HG02623 (cell line): ENCODE measurements around the gene GGN.

ENCODE experiments used
- ATAC-seq: cut with Tn5 transposase; IDR thresholded peaks from one replicate; pipeline ENCODE4 v1.9.1; 2021; ENCODE audit warnings: moderate library complexity; ENCODE audit not compliant: unreplicated experiment

Gene GGN

DNA sequence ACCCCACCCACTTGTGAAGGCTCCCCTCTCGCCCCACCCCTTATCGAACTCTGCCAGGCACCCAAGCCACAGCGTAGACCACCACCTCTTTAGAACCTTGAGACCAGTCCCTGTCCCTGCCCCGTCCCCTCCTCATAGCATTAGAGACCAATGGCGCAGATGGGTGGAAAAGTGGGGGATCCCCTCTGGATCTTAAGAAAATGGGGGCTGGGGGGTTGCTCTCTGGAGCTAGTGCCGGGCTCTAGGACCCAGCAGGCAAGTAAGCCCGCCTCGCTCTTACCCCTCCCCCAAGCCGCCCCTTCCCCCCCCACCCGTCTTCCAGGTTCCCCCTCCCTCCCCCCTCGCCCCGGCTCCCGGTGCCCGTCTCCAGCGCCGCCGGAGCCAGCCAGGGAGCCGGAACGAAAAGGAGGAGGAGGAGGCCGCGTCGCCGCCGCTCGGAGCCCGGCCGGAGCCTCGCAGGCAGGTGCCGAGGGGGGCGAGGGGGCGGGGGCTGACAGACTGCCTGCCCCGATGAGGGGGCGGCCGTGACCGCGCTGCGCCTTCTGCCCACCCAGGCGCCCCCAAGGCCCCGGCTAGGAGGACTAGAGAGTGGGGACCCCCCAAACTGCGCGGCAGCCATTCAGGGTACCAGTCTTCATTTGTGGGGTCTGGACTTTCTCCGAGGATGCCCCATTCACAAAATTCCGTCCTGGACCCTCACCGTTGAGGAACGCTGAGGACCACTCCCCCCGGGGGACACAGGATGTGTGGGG is 691 bp upstream of the GGN start, which contains the start of gene SPRED3:
Gene SPRED3 (plus strand): TSS at position 349 of the 752 bp plus-strand sequence. CDS start 1,606 bp downstream, outside the sequence.
- no peak for ATAC-seq

DNA sequence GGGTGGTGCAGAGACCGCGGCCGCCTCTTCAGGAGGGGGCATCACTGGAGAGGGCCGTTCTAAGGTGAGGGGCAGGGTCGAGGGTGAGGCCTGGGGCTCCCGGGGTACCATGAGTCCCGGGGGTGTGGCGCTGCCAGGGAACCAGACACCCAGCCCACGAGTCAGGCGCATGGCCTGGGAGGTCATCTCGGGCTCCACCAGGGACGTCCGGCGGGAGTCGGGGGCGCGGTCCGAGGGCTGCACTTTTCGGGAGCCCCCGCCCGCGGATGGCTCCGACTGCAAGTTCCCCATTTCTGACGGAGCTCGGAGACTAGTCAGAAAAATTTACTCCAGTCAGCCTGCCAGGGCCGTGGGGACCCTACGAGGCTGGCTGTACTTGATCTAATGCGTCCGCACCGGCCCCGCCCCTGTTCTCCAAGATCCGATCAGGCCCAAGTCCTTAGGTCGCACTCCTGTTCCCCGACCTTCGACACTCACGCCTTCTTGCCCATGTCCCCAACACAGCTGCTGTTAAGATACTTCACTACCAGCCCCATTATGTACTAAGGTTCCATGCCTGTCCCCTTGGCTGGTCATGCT is 774 bp downstream of the GGN start:
- ATAC-seq, result no peak

DNA sequence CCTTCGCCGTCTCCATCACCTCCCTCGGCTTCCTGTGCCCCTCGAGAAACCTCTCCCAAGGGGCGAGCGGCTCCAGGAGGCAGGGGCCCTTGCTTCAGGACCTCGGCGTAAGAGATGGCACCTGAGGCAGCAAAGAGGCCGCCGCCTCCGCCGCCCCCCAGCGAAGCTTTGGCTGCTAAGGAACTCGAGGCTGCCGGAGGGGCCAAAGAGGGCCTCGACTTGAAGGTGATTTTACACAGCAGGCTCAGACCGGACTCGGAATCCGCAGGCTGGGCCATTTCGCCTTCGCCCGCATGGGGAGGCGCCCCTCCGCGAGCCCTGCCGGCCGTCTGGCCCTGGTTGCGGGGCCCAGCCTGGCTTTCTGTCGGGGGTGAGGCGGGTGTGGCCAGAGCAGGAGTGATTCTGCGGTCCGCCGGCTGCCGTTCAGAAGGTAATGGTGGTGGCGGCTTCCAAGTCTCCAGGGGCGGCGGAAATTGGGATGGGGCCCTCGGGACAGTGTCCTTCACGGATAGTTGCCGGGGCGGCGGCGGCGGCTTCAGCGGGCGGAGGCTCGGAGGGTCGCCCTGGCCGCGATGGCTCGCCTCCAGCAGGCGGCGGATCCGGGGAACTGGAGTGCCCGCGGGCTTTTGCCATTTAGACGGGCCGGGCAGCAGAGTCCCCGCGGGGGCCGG is 1.4 kb downstream of the GGN start:
- ATAC-seq, result no peak

DNA sequence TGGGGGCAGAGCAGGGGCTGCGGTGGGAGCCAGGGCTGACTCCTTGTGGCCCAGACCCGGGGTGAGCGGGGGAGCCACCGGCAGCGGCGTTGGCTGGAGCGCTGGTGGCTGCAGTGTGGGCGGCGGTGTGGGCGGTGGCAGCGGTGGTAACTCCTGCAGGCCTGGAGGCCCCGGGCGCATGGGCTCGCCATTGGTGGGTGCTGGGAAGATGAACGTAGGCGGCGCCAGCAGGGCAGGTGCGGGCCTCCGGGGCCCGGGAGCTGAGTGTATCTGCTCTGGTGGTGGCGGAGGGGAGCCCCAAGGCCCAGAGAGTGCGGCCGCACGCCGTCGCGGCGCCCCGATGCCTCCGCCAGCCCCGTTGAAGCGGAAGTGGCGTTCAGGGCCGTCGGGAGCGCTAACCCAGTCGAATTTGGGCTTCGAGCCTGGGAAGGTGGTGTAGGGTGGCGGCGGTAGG is 2.0 kb downstream of the GGN start:
- no peak for ATAC-seq

DNA sequence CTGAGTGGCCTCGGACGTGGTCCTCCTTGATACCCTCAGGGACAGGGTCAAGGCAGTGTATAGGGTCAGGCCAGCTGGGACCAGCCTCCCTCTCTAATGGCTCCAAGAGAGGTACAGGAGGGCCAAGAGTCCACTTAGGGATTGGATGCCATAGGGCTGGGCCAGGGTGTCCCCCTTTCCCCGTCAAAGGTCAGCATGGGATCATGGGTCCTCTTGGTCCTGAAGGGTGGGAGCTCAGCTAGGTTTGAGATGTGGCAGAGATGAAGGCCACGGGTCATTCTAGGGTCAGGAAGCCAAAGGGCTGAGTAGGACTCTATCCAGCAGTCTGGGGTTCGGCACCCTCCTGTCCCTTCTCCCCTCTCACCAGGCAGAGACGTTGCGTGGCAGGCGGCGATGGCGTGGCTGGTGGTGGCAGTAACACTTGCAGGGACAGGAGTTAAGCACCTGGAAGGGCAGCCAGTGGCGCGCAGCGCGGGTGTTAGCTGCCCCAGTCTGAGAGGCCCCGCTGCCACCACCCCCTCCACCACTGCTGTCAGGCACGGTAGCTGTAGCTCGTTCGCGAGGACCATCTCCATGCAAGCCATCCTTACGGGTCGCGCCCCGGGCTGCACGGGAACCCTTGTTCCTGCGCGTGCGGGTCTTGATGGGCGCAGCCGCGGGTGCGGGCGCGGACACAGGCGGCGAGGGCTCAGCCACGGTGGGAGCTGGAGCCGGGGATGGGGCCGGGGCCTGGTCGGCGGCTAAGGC is 2.6 kb downstream of the GGN start:
- ATAC-seq, result no peak

DNA sequence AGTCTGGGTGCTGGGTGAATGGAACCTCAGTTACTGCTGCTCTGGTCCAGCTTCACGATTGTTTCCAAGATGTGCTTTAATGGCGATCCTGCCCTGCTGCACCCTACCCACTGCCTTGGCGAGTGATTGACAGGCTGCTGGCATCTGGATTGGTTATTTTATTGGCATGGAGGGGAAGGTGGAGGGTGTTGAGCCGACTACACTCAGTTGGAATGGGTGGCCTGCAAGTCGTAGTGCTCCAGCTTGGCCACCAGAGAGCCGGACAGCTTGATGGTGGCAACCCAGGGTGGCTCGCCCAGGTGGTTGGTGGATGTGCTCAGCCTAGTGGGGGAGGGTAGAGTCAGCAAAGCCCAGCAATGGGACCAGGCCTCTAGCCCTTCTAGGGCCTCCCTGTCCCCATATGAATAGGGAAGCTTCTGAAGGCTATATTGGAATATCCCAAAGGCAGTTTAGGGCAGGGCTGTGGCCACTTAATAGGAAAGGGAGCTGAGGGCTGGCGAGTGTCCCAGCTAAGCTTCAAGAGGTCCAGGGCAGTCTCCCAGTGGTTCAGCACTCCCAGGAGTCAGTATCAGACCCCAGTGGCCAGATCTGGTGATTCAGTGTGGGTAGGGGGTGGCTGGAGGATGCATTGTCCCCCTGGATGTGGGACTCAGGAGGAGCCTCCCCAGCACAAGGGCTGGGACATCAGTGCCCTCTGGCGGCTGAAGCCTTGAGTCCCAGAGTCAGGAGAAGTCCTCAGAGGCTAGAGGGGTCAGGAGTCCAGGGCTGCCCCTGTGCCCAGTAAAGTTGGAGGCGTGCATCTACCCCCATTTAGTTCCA is 3.4 kb downstream of the GGN start:
- no peak for ATAC-seq

DNA sequence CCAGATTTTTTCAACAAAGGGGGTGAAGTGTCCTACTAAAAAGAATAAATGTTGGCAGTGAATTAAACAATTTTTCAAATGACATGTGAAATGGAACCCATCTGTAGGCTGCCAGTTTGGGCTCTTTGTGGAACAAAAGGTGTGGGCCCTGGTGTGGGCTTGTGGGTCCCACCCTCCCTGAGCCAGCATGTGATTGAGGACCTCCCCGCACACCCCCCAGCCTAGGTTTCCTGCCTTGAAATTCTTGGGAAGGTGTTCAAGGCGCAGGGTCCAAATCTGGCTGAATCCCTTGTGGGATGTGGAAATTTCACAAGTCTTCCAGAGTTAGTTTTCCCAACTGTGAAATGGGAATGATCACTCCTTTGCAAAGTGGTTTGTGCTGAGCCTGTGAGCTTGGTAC is 4.1 kb downstream of the GGN start:
- ATAC-seq, result no peak

DNA sequence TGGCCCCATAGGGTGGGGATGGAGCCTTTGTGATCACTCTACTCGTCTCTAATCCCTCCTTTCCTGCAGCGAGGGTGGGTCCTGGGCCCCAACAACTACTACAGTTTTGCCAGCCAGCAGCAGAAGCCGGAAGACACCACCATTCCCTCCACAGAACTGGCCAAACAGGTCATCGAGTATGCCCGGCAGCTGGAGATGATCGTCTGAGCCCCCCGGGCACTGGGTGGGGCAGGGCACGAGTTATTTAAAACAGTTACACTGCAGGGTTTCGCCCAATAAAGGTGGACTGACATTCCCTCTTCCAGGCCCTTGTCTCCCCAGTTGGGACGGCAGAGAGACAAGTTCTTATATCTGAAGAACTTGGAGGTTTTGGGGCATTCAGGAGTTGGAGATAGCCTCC is 4.7 kb downstream of the GGN start:
- ATAC-seq, result no peak

DNA sequence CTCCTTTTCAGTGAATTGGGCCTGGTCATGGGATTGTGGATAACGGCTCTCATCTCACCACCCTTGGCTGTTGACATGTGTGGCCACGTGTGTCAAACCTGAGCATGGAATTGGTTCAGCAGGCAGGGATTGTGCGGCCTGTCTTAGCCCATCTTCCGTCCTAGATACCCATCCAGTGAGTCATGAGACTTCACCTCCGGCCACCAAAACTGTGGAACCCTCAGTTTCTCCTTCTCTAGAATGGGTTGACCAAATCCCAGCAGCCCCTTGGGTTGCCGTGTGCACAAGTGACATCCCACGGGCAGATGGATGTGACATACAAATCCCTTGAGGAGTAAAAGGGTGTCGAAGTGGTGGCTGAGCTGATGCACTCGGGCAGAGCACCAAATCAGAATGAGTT is 6.7 kb downstream of the GGN start:
- no peak for ATAC-seq

DNA sequence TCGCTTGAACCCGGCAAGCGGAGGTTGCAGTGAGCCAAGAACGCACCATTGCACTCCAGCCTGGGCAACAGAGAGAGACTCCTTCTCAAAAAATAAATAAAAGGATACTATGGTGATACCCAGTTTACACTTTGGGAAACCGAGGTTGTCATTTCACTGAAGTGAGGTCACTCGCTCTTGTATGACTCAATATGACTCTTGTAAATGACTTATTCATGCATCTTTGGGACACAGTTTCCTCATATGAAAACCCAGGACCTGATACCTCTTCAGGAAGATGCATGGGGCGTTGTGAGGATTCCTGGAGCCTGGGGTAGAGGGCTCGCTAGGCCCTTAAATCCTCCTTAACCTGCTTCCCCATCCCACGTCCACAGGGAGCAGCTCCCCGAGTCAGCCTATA is 9.0 kb downstream of the GGN start:
- ATAC-seq, result no peak

DNA sequence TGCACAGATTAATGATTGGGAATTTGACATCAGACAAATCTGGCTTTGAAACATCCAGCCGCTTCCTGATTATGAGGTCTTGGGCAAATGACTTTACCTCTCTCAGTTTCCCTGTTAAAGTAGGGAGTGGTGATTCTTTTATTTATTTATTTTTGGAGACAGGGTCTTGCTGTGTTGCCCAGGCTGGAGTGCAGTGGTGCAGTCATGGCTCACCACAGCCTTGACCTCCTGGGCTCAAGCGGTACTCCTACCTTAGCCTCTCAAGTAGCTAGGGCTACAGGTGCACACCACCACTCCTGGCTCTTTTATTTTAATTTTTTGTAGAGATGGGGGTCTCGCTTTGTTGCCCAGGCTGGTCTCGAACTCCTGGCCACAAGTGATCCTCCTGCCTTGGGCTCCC is 10.8 kb downstream of the GGN start:
- ATAC-seq, result no peak

DNA sequence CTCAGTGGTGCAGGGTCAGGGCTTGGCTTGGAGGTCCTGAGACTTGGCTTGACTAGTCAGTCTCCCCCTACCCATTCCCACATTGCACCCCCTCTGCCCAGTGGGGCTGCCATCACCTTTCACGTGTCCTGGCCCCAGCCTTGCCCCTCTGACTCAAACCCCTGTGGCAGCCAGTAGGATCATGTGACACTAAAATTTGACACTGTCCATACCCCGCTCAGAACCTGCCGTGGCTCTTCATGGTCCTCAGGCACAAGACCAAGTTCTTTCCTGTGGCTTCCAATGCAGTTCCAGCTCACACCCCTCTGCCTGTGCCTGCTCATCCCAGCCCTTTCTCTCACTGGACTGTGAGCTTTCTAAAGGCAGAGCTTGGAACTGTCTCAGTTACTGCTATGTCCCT is 11.3 kb downstream of the GGN start:
- no peak for ATAC-seq

DNA sequence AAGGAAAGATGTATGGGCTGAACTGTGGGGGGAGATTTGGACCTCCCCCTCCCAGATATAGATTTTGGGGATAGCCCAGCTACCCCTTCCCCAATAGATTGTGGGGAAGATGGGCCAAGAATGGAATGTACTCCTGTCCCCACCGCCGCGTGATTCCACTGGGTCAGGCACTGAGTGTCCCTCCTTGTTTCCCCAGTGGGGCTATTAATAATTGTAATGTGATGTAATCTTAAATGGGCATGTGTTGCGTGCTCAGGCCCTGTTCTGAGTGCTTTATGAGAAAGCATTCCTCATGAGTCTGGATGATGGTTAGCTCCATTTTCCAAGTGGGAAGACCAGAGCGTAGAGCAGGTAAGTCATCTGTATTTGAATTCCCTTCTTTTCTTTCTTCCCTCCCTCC is 12.1 kb downstream of the GGN start:
- no peak for ATAC-seq

DNA sequence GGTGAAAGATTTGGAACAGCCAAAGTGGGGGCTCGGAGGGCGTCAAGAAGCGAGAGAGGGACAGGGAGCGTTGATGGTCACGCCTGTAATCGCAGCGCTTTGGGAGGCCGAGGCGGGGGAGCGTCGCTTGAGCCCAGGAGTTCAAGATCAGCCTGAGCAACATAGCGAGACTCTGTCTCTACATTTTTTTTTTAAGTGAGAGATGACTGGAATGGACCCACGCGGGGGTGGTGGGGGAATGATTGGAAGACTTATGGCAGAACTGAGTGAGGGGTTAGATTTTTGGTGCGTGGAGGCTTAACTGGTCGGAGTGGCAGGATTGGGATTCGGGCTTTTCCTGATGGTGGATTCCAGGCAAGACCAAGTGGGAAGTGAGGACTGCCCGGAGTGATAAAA is 12.7 kb downstream of the GGN start:
- no peak for ATAC-seq

DNA sequence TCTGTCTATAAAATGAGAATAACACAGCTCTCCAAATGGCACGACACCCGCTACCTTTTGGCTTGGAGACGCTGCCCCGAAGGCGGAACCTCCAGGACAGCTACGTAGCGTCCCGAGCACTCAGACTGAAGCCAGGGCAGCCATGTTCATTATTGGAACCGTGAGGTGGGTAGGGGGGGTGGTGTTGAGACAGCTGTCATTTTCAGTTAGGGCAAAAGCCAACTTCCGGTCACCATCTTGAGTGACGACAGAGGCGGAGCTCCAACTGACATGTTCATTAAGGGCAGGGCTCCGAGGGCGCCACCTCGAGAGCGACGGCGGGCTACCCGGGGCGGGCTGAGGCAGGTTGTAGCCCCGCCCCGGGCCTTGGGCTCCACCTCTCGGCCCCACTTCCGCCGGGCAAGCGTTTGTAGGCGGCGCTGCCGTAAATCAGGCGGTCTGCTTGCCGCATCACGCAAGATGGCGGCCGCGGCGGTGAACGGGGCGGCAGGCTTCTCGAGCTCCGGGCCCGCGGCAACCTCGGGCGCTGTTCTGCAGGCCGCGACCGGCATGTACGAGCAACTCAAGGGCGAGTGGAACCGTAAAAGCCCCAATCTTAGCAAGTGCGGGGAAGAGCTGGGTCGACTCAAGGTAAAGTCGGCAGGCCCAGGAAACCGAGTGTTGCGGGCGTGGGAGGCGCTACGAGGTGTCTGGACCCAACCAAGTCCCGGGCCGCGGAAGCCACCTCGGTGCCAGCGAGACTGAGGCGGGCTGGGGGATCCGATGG is 13.3 kb downstream of the GGN start, which contains the start of gene PSMD8:
Gene PSMD8 (plus strand): TSS at position 240 of the 766 bp plus-strand sequence. CDS start 31 bp downstream, at position 271.
- ATAC-seq, result peak; percentile 93

DNA sequence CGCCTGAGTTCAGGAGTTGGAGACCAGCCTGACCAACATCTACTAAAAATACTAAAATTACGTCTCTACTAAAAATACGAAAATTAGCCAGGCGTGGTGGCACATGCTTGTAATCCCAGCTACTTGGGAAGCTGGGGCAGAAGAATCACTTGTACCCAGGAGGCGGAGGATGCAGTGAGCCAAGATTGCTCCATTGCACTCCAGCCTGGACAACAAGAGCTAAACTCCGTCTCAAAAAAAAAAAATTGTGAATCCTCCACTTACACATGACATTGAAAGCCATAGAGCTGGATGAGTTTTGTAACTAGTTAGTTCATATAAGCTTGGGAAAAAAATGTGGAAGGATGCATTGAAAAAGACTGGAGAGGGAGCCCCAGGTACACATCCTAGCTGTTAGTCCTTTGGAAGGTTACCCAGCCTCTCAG is 13.9 kb downstream of the GGN start:
- ATAC-seq, result no peak

DNA sequence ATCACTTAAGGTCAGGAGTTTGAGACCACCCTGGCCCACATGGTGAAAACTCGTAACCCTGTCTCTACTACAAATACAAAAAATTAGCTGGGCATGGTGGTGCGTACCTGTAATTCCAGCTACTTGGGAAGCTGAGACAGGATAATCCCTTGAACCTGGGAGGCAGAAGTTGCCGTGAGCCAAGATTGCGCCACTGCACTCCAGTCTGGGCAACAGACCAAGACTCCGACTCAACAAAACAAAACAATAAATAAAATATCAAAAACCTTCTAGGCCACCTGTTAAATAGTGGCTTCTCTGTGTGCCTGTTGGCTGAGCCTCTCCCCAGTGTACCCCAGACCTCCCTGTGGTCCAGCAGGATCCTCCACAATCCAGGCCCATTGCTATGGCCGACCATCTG is 16.8 kb downstream of the GGN start:
- no peak for ATAC-seq

DNA sequence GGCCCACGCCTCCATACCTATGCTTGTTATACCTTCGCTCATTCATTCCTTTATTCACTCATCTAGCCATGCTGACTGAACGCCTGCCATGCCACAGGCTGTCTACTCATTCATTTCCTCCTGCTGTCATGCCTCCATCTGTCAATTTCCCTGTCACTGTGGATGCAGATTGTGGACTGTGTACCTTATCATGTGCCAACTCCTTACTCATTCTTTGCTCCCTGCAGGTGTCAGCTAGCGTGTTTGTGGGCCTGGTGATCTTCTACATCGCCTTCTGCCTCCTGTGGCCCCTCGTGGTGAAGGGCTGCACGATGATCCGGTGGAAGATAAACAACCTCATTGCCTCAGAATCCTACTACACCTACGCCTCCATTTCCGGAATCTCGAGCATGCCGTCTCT is 17.5 kb downstream of the GGN start:
- ATAC-seq, result no peak

DNA sequence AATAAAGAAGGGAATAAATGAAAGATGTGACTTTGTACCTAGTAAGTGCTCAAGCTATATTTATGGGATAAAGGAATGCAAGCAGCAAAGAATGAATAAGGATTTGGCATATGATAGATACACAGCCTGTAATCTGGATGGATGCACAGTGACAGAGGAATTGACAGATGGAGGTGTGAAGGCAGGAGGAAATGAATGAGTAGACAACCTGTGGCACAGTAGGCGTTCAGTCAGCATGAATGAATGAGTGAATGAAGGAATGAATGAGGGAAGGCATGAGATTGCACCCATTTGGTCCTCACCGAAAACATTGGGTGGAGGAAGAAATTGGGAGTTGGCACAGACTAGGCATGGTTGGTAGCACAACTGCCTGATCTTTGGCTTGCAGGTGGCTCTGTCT is 18.2 kb downstream of the GGN start:
- no peak for ATAC-seq

DNA sequence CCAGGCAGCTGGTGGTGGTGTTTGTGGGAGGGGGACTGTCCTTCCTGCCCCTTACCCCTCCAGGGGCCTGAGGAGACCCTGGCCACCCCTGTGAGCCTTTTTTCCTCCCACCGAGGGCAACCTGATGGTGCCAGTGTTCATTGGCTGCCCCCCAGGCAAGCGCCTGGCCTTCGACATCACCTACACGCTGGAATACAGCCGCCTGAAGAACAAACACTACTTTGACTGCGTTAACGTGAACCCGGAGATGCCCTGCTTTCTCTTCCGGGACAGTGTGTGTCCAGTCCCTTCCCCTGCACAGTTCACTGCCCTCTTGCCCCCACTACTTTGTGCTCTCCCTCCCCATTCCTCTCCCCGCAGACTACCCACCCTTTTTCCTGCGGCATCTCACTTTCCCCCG is 20.8 kb downstream of the GGN start:
- ATAC-seq, result no peak
